ENCODE measurements around the gene PAX5.

DNA sequence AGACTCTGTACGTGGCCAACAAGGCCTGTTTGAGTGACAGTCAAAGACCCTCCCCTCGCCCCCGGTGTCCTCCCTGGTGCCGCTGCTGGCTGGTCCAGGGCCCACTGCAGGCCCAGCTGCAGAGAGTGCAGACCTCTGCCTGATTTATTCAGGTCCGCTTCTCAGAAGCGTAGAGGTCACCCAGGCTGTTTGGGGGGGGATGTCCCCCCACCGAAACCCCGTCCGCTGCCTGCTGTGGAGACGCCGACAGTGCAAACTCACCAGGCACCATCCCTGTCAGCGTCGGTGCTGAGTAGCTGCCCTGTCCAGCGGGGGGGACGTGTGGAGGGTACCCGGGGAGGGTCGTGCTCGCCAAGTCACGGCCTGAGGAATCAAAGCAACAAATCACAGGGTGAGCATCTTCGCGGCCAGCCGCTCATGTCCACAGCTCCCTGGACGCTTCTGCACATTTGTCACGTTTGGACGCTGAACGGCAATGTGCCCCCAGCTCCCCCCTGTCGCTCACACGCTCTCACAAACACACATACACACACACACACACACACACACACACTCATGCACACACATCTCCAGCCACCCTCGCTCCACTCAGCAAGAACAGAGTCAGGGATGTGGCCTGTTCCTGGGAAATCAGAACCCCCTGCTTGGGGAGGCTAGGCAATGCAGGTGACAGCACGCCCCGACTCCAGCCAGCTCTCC is 152.2 kb downstream of the PAX5 start:
- TF ChIP-seq CTCF (IDR thresholded peaks at IDR 0.05; ENCODE audit: low read length) (no peak), EZH2 (optimal IDR thresholded peaks at IDR 0.05; ENCODE audit: low read depth, low read length) (no peak), EZH2phosphoT487 (IDR thresholded peaks at IDR 0.05; ENCODE audit: low read length) (no peak)
